Activated naive CD4-positive, alpha-beta T cell treated with Interleukin-2 at 50 U/mL for 16 hours (primary cell): ENCODE measurements around the gene CFAP46.
"Not testable (repeated sequence)": the region's sequence is repeated elsewhere in the genome, so short reads cannot be mapped to it uniquely, and the experiment has no call there.

Experiments
- DNase-seq: peaks from one replicate; pipeline ENCODE4 v3.0.0-alpha.2; 2020

The CFAP46 gene

GRCh38 chr10:132802694-132803320, 139.6 kb downstream of the CFAP46 start:
- DNase-seq = no peak

GRCh38 chr10:132802048-132802447, 140.3 kb downstream of the CFAP46 start:
- no peak for DNase-seq

- no peak for DNase-seq
Observed at GRCh38 chr10:132799865-132800264, 142.5 kb downstream of the CFAP46 start.

GRCh38 chr10:132798876-132799275, 143.5 kb downstream of the CFAP46 start:
- no peak for DNase-seq

- no peak for DNase-seq
Observed at GRCh38 chr10:132798403-132798802, 144.0 kb downstream of the CFAP46 start.

- not testable (repeated sequence) for DNase-seq
Observed at GRCh38 chr10:132797986-132798385, 144.4 kb downstream of the CFAP46 start.

- DNase-seq = no peak
Observed at GRCh38 chr10:132796846-132797245, 145.5 kb downstream of the CFAP46 start.

- no peak for DNase-seq
Observed at GRCh38 chr10:132793871-132794849, 148.2 kb downstream of the CFAP46 start.

GRCh38 chr10:132793213-132793612, 149.2 kb downstream of the CFAP46 start:
- DNase-seq = no peak

GRCh38 chr10:132792796-132793195, 149.6 kb downstream of the CFAP46 start:
- no peak for DNase-seq

GRCh38 chr10:132792099-132792498, 150.3 kb downstream of the CFAP46 start:
- DNase-seq = not testable (repeated sequence)

GRCh38 chr10:132790934-132791829, 151.2 kb downstream of the CFAP46 start:
- DNase-seq = no peak

- no peak for DNase-seq
Observed at GRCh38 chr10:132790470-132790869, 151.9 kb downstream of the CFAP46 start.

- no peak for DNase-seq
Observed at GRCh38 chr10:132789659-132790148, 152.7 kb downstream of the CFAP46 start.

- no peak for DNase-seq
Observed at GRCh38 chr10:132788831-132789219, 153.5 kb downstream of the CFAP46 start.

- DNase-seq = no peak
Observed at GRCh38 chr10:132788180-132788830, 154.1 kb downstream of the CFAP46 start.

- no peak for DNase-seq
Observed at GRCh38 chr10:132787495-132788179, 154.7 kb downstream of the CFAP46 start.

- DNase-seq = no peak
Observed at GRCh38 chr10:132786884-132787494, 155.4 kb downstream of the CFAP46 start.

GRCh38 chr10:132786476-132786883, 155.9 kb downstream of the CFAP46 start:
- DNase-seq = no peak

GRCh38 chr10:132785723-132786475, 156.5 kb downstream of the CFAP46 start, which contains the start of gene NKX6-2:
NKX6-2 (minus strand) TSS chr10:132786147; CDS start chr10:132785948, 199 bp downstream.
- DNase-seq = no peak
